ENCODE results near the gene PIGT.
A peak's percentile ranks its signal among the peaks of the same experiment; 100 is the strongest.

PIGT gene

GRCh38 chr20:45416917-45417316 is 976 bp downstream of the PIGT start:
- no peak overlapping the region for H3K27ac ChIP-seq
- no peak for TF ChIP-seq CTCF (IDR thresholded peaks at IDR 0.05)
- no peak for TF ChIP-seq ZFX (IDR thresholded peaks at IDR 0.05; ENCODE audit: borderline replicate concordance)

- TF ChIP-seq CTCF (IDR thresholded peaks at IDR 0.05), result no peak
- no peak for TF ChIP-seq ZFX (IDR thresholded peaks at IDR 0.05; ENCODE audit: borderline replicate concordance)
- peak overlapping the region; percentile 48 for H3K27ac ChIP-seq
Measured at GRCh38 chr20:45419188-45420091, 3.5 kb downstream of the PIGT start.

- TF ChIP-seq ZFX (IDR thresholded peaks at IDR 0.05; ENCODE audit: borderline replicate concordance), result no peak
- TF ChIP-seq CTCF (IDR thresholded peaks at IDR 0.05), result no peak
- no peak overlapping the region for H3K27ac ChIP-seq
Measured at GRCh38 chr20:45420125-45420524, 4.2 kb downstream of the PIGT start.

GRCh38 chr20:45423700-45424099 is 7.8 kb downstream of the PIGT start:
- H3K27ac ChIP-seq, result no peak overlapping the region
- TF ChIP-seq ZFX (IDR thresholded peaks at IDR 0.05; ENCODE audit: borderline replicate concordance), result no peak
- TF ChIP-seq CTCF (IDR thresholded peaks at IDR 0.05), result no peak

GRCh38 chr20:45425561-45425960 is 9.6 kb downstream of the PIGT start:
- no peak overlapping the region for H3K27ac ChIP-seq
- TF ChIP-seq ZFX (IDR thresholded peaks at IDR 0.05; ENCODE audit: borderline replicate concordance) (no peak), CTCF (IDR thresholded peaks at IDR 0.05) (no peak)

- no peak overlapping the region for H3K27ac ChIP-seq
- TF ChIP-seq ZFX (IDR thresholded peaks at IDR 0.05; ENCODE audit: borderline replicate concordance) (no peak), CTCF (IDR thresholded peaks at IDR 0.05) (no peak)
Measured at GRCh38 chr20:45426320-45427016, 10.5 kb downstream of the PIGT start.
